NCI-H748 treated with DMSO at 0.1 percent for 48 hours (cell line): ENCODE results near the gene AQP12B.

Experiments used
- DNase-seq: peaks from one replicate; lab custom pipeline; 2025; lab: John Stamatoyannopoulos, UW

AQP12B gene

GRCh38 chr2:240647503-240648154 lies 35.1 kb downstream of the AQP12B start:
- DNase-seq: no peak

GRCh38 chr2:240646900-240647502 lies 35.7 kb downstream of the AQP12B start:
- no peak for DNase-seq

- no peak for DNase-seq
Measured at GRCh38 chr2:240646176-240646899, 36.3 kb downstream of the AQP12B start.

- no peak for DNase-seq
Measured at GRCh38 chr2:240645801-240646175, 36.9 kb downstream of the AQP12B start.

GRCh38 chr2:240645346-240645745 lies 37.3 kb downstream of the AQP12B start:
- DNase-seq: no peak

GRCh38 chr2:240644859-240645301 lies 37.8 kb downstream of the AQP12B start:
- no peak for DNase-seq

GRCh38 chr2:240644171-240644651 lies 38.5 kb downstream of the AQP12B start:
- no peak for DNase-seq

- no peak for DNase-seq
Measured at GRCh38 chr2:240643811-240644150, 38.9 kb downstream of the AQP12B start.

GRCh38 chr2:240643093-240643810 lies 39.4 kb downstream of the AQP12B start:
- DNase-seq: no peak

- DNase-seq: no peak
Measured at GRCh38 chr2:240642806-240643092, 39.9 kb downstream of the AQP12B start.

- DNase-seq: no peak
Measured at GRCh38 chr2:240642061-240642805, 40.5 kb downstream of the AQP12B start.

- DNase-seq: peak; percentile 6
Measured at GRCh38 chr2:240640939-240641338, 41.7 kb downstream of the AQP12B start.

GRCh38 chr2:240639566-240639965 lies 43.1 kb downstream of the AQP12B start:
- no peak for DNase-seq

- no peak for DNase-seq
Measured at GRCh38 chr2:240638512-240639160, 44.0 kb downstream of the AQP12B start.

- no peak for DNase-seq
Measured at GRCh38 chr2:240637901-240638345, 44.8 kb downstream of the AQP12B start.

GRCh38 chr2:240637116-240637900 lies 45.4 kb downstream of the AQP12B start:
- no peak for DNase-seq

- no peak for DNase-seq
Measured at GRCh38 chr2:240636563-240637115, 46.0 kb downstream of the AQP12B start.

- DNase-seq: no peak
Measured at GRCh38 chr2:240635998-240636547, 46.6 kb downstream of the AQP12B start.

- no peak for DNase-seq
Measured at GRCh38 chr2:240635121-240635997, 47.3 kb downstream of the AQP12B start.
